Adipocyte (in vitro differentiated cells): ENCODE measurements around the gene ADAMTS2.

ENCODE experiments used
- DNase-seq: peaks from one replicate; pipeline ENCODE4 v3.0.0-alpha.2; 2015; ENCODE audit warnings: low read depth
- H3K27me3 ChIP-seq: replicated peaks from 2 replicates; pipeline ENCODE4 v1.7.0; 2013; ENCODE audit warnings: mild to moderate bottlenecking, low read length, moderate library complexity; ENCODE audit not compliant: control insufficient read depth, insufficient read depth
- H3K36me3 ChIP-seq: 2 replicates; pipeline ENCODE4 v1.7.0; 2013; ENCODE audit warnings: low read length, mild to moderate bottlenecking, moderate library complexity; ENCODE audit not compliant: control insufficient read depth, insufficient read depth, severe bottlenecking
- H3K4me1 ChIP-seq: 2 replicates; pipeline ENCODE4 v1.7.0; 2013; ENCODE audit warnings: mild to moderate bottlenecking, low read length, moderate library complexity; ENCODE audit not compliant: control insufficient read depth, insufficient read depth
- H3K4me3 ChIP-seq: 2 replicates; pipeline ENCODE4 v1.7.0; 2013; ENCODE audit warnings: mild to moderate bottlenecking, low read length, moderate library complexity
- H3K9ac ChIP-seq: 2 replicates; pipeline ENCODE4 v1.7.0; 2013; ENCODE audit warnings: mild to moderate bottlenecking, low read length, moderate library complexity
- H3K9me3 ChIP-seq: 2 replicates; pipeline ENCODE4 v1.7.0; 2013; ENCODE audit warnings: mild to moderate bottlenecking, low read length, moderate library complexity; ENCODE audit not compliant: control insufficient read depth

Gene ADAMTS2

DNA sequence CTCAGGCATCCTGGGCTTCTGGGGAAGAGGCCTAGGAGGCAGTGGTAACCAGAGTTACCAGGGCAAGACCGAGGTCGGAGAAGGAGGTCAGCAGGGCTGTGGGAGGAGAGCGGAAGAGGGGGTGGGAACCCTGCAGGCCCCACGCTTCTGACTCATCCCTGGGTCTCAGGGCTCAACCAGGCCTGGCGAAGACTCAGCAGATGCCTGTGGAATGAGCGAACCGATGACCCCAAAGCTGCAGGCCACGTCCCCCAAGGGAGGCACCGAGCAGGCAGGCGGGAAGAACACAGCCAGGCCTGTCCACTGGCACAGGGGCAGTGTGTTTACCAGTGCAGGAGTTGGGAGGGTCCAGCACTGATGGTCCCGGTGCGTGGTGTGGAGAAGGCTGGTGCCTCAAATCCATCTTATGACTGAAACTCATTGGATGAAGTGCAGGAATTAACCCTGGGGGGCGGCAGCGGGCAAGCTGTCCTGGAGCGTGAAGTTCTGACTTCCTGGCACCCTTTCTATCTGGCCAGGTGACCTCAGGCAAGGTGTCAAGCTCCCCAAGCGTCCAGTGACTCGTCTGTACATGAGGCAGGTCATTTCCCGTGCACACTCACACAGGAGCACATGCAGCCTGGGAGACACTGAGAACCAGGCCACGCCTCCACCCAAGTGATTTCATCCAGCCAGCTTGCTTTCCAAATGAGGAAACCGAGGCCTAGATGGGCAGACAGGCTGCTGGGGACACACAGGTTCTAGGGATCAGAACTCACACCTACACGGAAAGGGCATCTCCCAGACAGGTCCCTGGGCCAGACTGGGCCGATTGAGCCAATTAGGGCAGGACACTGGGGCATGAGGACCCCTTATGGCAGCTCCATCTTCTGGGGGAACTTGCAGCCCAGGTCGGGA, 69.1 kb downstream of the ADAMTS2 start:
- peak; percentile 93 for DNase-seq
- H3K9me3 ChIP-seq = no peaks in the 10 kb centered on the region
- peak overlapping the region; percentile 87 for H3K9ac ChIP-seq
- H3K27me3 ChIP-seq = no peaks in the 10 kb centered on the region
- peaks cover 71% of the 10 kb centered on the region for H3K4me1 ChIP-seq
- peaks cover 8% of the 10 kb centered on the region for H3K36me3 ChIP-seq
- H3K4me3 ChIP-seq = peak overlapping the region; percentile 40

DNA sequence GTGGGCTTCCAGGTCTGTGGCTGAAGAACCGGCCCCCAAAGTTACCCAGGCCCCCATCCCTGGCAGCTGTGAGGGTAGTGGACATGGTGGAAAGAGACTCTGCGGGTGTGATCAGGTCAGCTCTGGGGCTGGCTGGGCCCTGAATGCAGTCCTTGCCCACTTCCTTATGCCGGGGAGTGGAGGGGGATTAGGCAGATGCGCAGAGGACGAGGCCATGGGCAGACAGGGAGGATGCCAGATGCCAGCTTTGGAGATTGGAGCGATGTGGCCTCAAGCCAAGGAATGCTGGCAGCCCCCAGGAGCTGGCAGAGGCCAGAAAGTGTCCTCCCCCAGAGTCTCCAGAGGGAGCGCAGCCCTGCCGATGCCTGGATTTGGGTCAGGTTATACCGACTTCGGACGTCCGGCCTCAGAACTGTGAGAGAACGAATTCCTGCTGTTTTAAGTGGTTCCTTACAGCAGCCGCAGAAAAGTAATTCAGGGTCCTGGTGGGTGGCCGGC, 69.8 kb downstream of the ADAMTS2 start:
- DNase-seq = no peak
- Histone ChIP-seq H3K9ac (peak overlapping the region; percentile 87), H3K9me3 (no peaks in the 10 kb centered on the region), H3K4me1 (peaks cover 79% of the 10 kb centered on the region), H3K27me3 (no peaks in the 10 kb centered on the region), H3K4me3 (peak overlapping the region; percentile 40), H3K36me3 (peaks cover 8% of the 10 kb centered on the region)

DNA sequence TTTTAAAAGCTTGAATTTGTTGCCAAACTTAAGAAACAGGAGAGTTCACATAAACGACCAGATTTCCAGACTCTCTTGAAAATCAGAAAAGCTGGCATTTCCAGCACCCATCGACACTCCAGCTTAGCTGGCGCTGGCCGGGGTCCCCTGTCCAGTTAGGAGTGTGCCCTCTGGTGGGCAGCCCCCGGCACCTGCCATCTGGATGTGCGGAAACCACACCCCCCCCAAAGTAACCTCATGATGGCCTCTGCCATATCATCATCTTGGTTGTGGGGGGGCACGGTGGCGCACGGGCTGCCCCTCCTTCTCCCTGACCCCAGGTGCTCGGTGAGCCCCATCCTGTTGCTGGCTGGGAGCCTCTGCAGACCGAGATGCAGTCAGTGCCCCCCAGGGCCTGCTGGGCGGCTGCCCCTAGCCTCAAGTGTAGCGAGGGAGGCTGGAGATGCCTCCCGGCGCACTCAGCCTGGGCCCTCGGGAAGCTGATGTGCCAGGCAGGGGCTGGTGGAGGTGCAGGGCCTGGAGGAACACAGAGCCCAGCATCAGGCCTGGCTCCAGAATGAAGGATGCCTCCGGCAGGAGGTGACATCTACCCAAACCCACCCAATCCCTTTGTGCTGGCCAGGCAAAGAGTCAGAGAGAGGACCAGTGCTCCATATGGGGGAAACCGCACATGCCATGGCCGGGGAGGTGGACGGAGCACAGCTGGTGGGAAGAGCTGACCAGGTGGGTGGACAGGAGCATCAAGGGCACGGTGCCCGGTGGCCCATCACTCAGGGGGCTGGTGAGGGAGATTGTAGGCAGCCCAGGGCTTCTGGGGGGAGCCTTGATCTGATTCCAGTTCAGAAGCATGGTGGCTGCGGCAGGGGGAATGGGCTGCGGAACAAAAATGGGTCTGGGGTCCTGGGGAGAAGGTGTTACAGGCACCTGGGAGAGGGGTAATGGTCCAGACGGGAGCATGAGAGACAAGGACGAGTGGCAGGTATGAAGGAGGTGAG, 70.6 kb downstream of the ADAMTS2 start:
- Histone ChIP-seq H3K36me3 (peaks cover 8% of the 10 kb centered on the region), H3K4me1 (peaks cover 87% of the 10 kb centered on the region), H3K9me3 (no peaks in the 10 kb centered on the region), H3K27me3 (no peaks in the 10 kb centered on the region), H3K9ac (peak overlapping the region; percentile 87), H3K4me3 (peak overlapping the region; percentile 40)
- no peak for DNase-seq

DNA sequence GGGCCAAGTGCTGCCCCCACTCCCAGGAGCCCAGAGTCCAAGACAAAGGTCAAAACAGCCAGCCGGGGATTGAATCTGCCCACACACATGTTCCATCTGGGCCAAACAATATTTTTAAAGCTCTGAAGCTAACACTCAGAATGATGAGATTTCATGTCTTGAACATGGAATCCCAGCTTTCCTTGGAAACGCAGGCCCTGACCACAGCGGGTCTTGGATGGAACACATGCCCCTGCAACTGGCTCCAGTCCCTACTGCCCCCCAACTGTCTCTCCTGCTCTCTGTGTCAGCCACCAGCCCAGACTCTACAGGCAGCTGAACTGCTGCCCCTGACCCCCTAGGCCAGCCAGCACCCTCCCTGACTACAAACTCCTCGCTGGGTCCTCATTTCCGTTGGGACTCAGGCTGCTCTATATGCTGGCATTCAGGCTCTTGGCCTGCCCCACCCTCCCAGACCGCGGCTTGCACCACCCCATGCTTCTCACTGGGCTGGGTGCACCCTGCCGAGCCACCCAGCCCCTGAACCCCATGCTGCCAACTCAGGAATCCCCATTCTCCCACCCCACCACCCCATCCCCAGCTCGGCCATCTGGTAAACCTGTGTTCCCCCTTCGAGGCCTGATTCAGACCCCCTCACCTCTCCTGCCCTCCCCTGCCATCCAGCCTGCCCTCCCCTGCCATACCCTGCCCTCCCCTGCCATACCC, 71.7 kb downstream of the ADAMTS2 start:
- Histone ChIP-seq H3K36me3 (peaks cover 12% of the 10 kb centered on the region), H3K4me1 (peaks cover 89% of the 10 kb centered on the region), H3K4me3 (peak overlapping the region; percentile 44), H3K9ac (peak overlapping the region; percentile 87), H3K9me3 (no peaks in the 10 kb centered on the region), H3K27me3 (no peaks in the 10 kb centered on the region)
- no peak for DNase-seq

DNA sequence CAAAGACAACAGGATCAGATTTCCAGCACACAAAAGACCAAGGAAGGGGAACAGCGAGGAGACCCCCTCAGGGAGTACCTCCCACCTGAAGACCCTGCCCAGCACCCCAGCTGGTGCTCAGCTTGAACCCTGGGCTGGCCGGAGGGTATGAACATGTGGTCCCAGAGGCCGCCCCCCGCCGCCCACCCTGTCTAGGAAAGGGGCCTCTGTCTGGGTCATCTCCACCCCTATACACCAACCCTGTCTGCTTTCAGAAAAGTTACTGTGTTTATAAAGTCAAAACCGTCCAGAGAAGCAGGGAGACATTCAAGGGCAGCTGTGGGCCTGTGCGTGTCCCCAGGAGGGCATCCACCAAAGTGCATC, 72.2 kb downstream of the ADAMTS2 start:
- peaks cover 18% of the 10 kb centered on the region for H3K36me3 ChIP-seq
- DNase-seq = no peak
- H3K4me1 ChIP-seq = peaks cover 89% of the 10 kb centered on the region
- H3K9ac ChIP-seq = peak overlapping the region; percentile 87
- no peaks in the 10 kb centered on the region for H3K27me3 ChIP-seq
- H3K9me3 ChIP-seq = no peaks in the 10 kb centered on the region
- H3K4me3 ChIP-seq = peak overlapping the region; percentile 44

DNA sequence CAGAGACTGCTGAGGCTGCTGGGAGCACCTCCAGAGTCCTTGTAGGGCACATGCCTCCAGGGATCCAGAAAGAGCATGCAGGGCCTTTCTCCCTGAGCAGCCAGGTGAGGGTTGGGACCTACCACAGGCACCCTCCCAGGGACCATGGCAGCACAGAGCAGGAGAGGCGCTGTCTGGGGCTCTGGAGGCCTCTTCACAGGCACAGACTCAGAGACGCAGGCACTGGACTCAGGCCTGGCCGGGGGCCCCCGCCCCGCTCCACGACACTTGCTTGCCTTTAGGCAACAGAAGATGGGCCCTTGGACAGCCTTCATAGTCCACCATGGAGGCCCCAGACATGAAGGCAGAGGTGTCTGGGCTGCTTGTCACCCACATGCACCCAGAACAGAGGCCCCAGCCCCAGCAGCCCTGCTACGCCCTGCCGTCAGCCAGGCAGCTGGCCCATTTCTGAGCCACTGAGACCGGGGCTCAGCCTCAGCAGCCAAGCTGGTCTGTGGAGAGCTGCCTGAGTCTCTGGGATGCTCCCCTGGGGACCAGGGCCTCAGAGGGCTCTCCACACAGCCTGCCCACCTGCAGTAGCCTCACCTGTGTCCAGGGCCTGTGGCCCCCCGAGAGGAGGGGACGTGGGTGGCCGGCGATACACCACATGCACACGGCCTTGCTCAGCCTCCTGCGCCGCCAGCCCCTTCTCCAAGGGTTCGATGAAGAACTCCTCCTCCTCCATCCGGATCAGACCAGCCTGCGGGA, 72.8 kb downstream of the ADAMTS2 start:
- Histone ChIP-seq H3K4me1 (peaks cover 95% of the 10 kb centered on the region), H3K9ac (peak overlapping the region; percentile 87), H3K27me3 (no peaks in the 10 kb centered on the region), H3K9me3 (no peaks in the 10 kb centered on the region), H3K4me3 (peak overlapping the region; percentile 44), H3K36me3 (peaks cover 20% of the 10 kb centered on the region)
- DNase-seq = no peak

DNA sequence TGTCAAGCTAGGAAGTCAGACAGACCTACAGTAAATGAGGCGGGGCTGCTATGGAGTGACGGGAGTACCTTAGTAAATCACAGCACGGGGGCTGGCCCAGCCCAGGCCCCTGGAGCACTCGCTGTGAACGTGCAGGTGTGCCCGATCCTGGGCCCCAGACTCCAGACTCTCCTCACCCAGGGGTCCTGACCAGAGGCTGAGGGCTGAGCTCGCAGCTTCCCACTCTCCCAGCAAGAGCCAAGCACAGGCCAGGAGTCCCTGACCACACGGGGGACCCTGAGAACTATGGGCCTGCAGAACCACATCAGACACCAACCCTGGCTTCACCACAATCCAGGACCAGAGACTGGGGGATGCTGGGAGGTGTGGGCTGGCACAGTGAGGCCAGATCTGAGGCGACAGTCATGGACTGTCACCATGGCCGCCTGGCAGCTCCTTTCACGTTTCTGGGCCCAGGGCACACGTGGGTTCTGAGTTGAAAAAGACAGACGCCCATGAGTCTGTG, 73.4 kb downstream of the ADAMTS2 start:
- no peak for DNase-seq
- Histone ChIP-seq H3K4me1 (peaks cover 99% of the 10 kb centered on the region), H3K36me3 (peaks cover 22% of the 10 kb centered on the region), H3K4me3 (peak overlapping the region; percentile 22), H3K9me3 (no peaks in the 10 kb centered on the region), H3K9ac (peak overlapping the region; percentile 87), H3K27me3 (no peaks in the 10 kb centered on the region)

DNA sequence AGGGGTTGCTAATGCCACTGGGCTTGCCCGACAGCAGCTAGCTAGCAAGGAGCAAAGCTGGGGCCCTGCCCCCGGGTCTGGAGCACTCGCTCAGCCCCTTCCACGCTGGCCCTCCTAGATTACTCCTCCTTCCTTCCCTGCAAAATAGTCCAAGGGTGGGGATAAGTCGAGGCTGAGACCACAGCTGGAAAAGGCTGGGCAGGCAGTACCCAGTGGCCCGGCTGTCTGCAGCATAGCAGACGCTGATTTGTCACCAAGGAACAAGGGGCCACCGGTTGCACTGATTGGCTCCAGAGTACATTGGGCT, 73.9 kb downstream of the ADAMTS2 start:
- Histone ChIP-seq H3K4me3 (peak overlapping the region; percentile 22), H3K27me3 (no peaks in the 10 kb centered on the region), H3K9ac (peak overlapping the region; percentile 87), H3K36me3 (peaks cover 22% of the 10 kb centered on the region), H3K4me1 (peaks cover 99% of the 10 kb centered on the region), H3K9me3 (no peaks in the 10 kb centered on the region)
- no peak for DNase-seq

DNA sequence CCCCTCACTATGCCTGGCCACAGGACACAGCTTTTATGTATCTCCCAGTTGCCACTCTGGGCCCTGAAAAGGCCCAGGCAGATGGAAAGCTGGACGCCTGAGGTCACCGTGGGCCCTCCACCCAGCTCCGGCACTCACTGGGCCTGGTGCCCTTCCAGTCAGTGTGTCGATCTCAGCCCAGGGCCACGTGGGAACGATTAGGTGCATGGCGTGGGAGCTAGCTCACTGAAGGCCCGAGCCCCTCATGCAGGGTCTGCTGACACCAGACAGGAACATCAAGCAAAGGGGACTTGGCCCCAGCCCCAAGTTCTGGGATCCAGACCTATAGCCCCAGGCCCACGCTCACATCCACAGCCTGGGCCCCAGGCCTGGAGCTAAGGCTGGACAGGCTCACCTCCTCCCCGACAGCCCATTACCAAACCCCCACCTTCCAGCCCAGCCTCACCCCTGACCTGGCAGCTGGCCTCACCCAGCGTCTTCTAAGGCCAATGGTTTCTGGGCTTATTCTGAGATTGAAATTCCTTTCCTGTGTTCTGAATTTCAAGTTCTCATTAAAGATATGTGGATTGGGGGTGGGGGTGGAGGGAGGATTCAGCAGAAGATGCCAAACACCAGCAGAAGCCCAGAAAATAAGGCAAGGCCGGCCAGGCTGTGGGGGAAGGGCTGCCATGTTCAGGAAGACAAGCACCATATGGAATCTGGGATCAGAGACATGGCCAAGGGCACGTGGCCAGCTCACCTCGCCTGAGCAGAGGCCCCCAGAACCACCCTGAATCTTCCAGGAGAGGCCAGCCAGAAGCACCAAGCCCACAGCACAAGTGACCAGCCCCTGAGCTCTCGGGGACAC, 74.5 kb downstream of the ADAMTS2 start:
- Histone ChIP-seq H3K9ac (peak overlapping the region; percentile 87), H3K27me3 (no peaks in the 10 kb centered on the region), H3K9me3 (no peaks in the 10 kb centered on the region), H3K36me3 (peaks cover 22% of the 10 kb centered on the region), H3K4me1 (peaks cover 99% of the 10 kb centered on the region), H3K4me3 (peak overlapping the region; percentile 26)
- DNase-seq = peak; percentile 60
